Skeletal muscle satellite cell (primary cell): ENCODE results near the gene FGF16.
"Not testable (repeated sequence)": the region's sequence is repeated elsewhere in the genome, so short reads cannot be mapped to it uniquely, and the experiment has no call there.

Experiments used
- H3K27me3 ChIP-seq: 2 replicates; pipeline ENCODE4 v1.7.0; 2013; ENCODE audit warnings: low read length; ENCODE audit not compliant: control insufficient read depth, insufficient read depth
- H3K36me3 ChIP-seq: 2 replicates; pipeline ENCODE4 v1.7.0; 2013; ENCODE audit warnings: mild to moderate bottlenecking, control low read depth, low read length; ENCODE audit not compliant: insufficient read depth
- H3K4me1 ChIP-seq: 2 replicates; pipeline ENCODE4 v1.7.0; 2013; ENCODE audit warnings: low read length; ENCODE audit not compliant: control insufficient read depth, insufficient read depth
- H3K4me2 ChIP-seq: 2 replicates; pipeline ENCODE4 v1.7.0; 2013; ENCODE audit warnings: mild to moderate bottlenecking, low read length
- H3K4me3 ChIP-seq: 2 replicates; pipeline ENCODE4 v1.7.0; 2013; ENCODE audit warnings: low read length
- H3K9ac ChIP-seq: 2 replicates; pipeline ENCODE4 v1.7.0; 2013; ENCODE audit warnings: mild to moderate bottlenecking, low read depth, low read length, moderate library complexity
- H3K9me3 ChIP-seq: replicated peaks from 2 replicates; pipeline ENCODE4 v1.7.0; 2013; ENCODE audit warnings: mild to moderate bottlenecking, control low read depth, low read length

Gene FGF16

GRCh38 chrX:77447653-77448569 is 722 bp downstream of the FGF16 start:
- peaks cover 34% of the 10 kb centered on the region for H3K4me1 ChIP-seq
- H3K4me2 ChIP-seq = peak overlapping the region; percentile 74
- no peak overlapping the region for H3K9ac ChIP-seq
- no peak overlapping the region for H3K4me3 ChIP-seq
- no peaks in the 10 kb centered on the region for H3K36me3 ChIP-seq
- no peaks in the 10 kb centered on the region for H3K9me3 ChIP-seq
- peaks cover 5% of the 10 kb centered on the region for H3K27me3 ChIP-seq

- H3K4me1 ChIP-seq = peaks cover 31% of the 10 kb centered on the region
- H3K9ac ChIP-seq = no peak overlapping the region
- peaks cover 5% of the 10 kb centered on the region for H3K27me3 ChIP-seq
- no peaks in the 10 kb centered on the region for H3K36me3 ChIP-seq
- no peak overlapping the region for H3K4me2 ChIP-seq
- H3K9me3 ChIP-seq = no peaks in the 10 kb centered on the region
- H3K4me3 ChIP-seq = no peak overlapping the region
Observed at GRCh38 chrX:77450415-77450814, 3.2 kb downstream of the FGF16 start.

- Histone ChIP-seq H3K9me3 (no peaks in the 10 kb centered on the region), H3K36me3 (no peaks in the 10 kb centered on the region), H3K4me2 (peak overlapping the region; percentile 14), H3K27me3 (peaks cover under 1% of the 10 kb centered on the region), H3K9ac (no peak overlapping the region), H3K4me1 (peaks cover 28% of the 10 kb centered on the region), H3K4me3 (no peak overlapping the region)
Observed at GRCh38 chrX:77450996-77451395, 3.8 kb downstream of the FGF16 start.

GRCh38 chrX:77453190-77453589 is 6.0 kb downstream of the FGF16 start:
- no peaks in the 10 kb centered on the region for H3K27me3 ChIP-seq
- no peak overlapping the region for H3K4me3 ChIP-seq
- no peaks in the 10 kb centered on the region for H3K9me3 ChIP-seq
- H3K9ac ChIP-seq = no peak overlapping the region
- H3K4me1 ChIP-seq = peaks cover 13% of the 10 kb centered on the region
- H3K36me3 ChIP-seq = no peaks in the 10 kb centered on the region
- no peak overlapping the region for H3K4me2 ChIP-seq

GRCh38 chrX:77455437-77455836 is 8.2 kb downstream of the FGF16 start:
- peaks cover 13% of the 10 kb centered on the region for H3K4me1 ChIP-seq
- no peak overlapping the region for H3K4me3 ChIP-seq
- H3K36me3 ChIP-seq = no peaks in the 10 kb centered on the region
- no peaks in the 10 kb centered on the region for H3K9me3 ChIP-seq
- no peaks in the 10 kb centered on the region for H3K27me3 ChIP-seq
- no peak overlapping the region for H3K9ac ChIP-seq
- H3K4me2 ChIP-seq = no peak overlapping the region

GRCh38 chrX:77484045-77484444 is 36.9 kb downstream of the FGF16 start:
- H3K9ac ChIP-seq = no peak overlapping the region
- H3K4me1 ChIP-seq = no peaks in the 10 kb centered on the region
- no peak overlapping the region for H3K4me3 ChIP-seq
- no peaks in the 10 kb centered on the region for H3K36me3 ChIP-seq
- no peaks in the 10 kb centered on the region for H3K9me3 ChIP-seq
- no peaks in the 10 kb centered on the region for H3K27me3 ChIP-seq
- H3K4me2 ChIP-seq = no peak overlapping the region

GRCh38 chrX:77493677-77494553 is 46.7 kb downstream of the FGF16 start:
- Histone ChIP-seq H3K4me2 (no peak overlapping the region), H3K36me3 (no peaks in the 10 kb centered on the region), H3K9me3 (no peaks in the 10 kb centered on the region), H3K4me3 (no peak overlapping the region), H3K4me1 (peaks cover 4% of the 10 kb centered on the region), H3K27me3 (peaks cover 4% of the 10 kb centered on the region), H3K9ac (no peak overlapping the region)

- H3K9me3 ChIP-seq, H3K4me2 ChIP-seq, H3K36me3 ChIP-seq, H3K4me3 ChIP-seq, H3K27me3 ChIP-seq, H3K9ac ChIP-seq, H3K4me1 ChIP-seq: not testable (repeated sequence)
Observed at GRCh38 chrX:77500164-77500563, 53.0 kb downstream of the FGF16 start.

- Histone ChIP-seq H3K4me1 (peaks cover 8% of the 10 kb centered on the region), H3K9ac (no peak overlapping the region), H3K4me3 (no peak overlapping the region), H3K9me3 (no peaks in the 10 kb centered on the region), H3K36me3 (no peaks in the 10 kb centered on the region), H3K27me3 (no peaks in the 10 kb centered on the region), H3K4me2 (no peak overlapping the region)
Observed at GRCh38 chrX:77502951-77503525, 55.8 kb downstream of the FGF16 start.

GRCh38 chrX:77505227-77505626 is 58.0 kb downstream of the FGF16 start:
- Histone ChIP-seq H3K4me1 (peaks cover 8% of the 10 kb centered on the region), H3K4me3 (no peak overlapping the region)

More at GRCh38 chrX:77505227-77505626, 58.0 kb downstream of the FGF16 start:
- H3K36me3 ChIP-seq = peaks cover 3% of the 10 kb centered on the region
- no peaks in the 10 kb centered on the region for H3K27me3 ChIP-seq
- no peaks in the 10 kb centered on the region for H3K9me3 ChIP-seq
- H3K9ac ChIP-seq = no peak overlapping the region
- H3K4me2 ChIP-seq = peak overlapping the region; percentile 20
